Measurements from ENCODE around the gene KIAA0232. TPM values are rescaled to one million over a fixed set of nuclear protein-coding genes. Genes with fewer than 3 reads are reported as not detected.
"Not testable (repeated sequence)": the region's sequence is repeated elsewhere in the genome, so short reads cannot be mapped to it uniquely, and the experiment has no call there.

KIAA0232 gene
- total and polyA plus RNA-seq, 2 of the 8 experiments (the other 6 are each of a cell fraction or from before 2014, with no cell fraction given), result 5.6 to 23.3 TPM

DNA sequence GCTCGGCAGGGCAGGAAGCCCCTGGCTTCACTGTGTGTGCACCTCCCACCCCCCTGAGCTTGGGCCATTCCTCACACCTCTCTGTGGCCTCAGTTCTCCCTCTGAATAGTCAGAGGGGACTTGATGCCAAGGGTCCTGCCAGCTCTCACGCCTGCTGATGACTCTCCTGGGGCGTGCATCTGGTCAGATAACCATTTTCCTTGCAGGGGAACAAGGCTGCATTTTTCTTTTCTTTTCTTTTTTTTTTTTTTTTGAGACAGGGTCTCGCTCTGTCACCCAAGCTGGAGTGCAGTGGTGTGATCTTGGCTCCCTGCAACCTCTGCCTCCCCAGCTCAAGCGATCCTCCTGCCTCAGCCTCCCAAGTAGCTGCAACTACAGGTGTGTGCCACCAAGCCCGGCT is 124.0 kb downstream of the KIAA0232 start:
- not testable (repeated sequence) for H3K9ac ChIP-seq (replicated peaks in 1 of 4; ENCODE audit: extremely low read depth in 1 of 4, low read depth in 3 of 4, low read length in 3 of 4); H3K27ac ChIP-seq (ENCODE audit: low read depth, low read length); H3K4me3 ChIP-seq (ENCODE audit: extremely low read depth in 1 of 4, insufficient read depth in 2 of 4, low read depth in 3 of 4, low read length in 4 of 4); H3K56ac ChIP-seq (replicated peaks; ENCODE audit: insufficient read length, low read depth, low read length); H3K36me3 ChIP-seq (ENCODE audit: control insufficient read depth in 2 of 4, insufficient read depth in 4 of 4, low read length in 3 of 4); H3K4ac ChIP-seq (replicated peaks; ENCODE audit: insufficient read length, low read depth, low read length); H4K8ac ChIP-seq (ENCODE audit: extremely low read depth, insufficient read depth, low read length); H2BK20ac ChIP-seq (ENCODE audit: low read length); H3K4me2 ChIP-seq (ENCODE audit: insufficient read depth in 1 of 2, low read depth in 2 of 2, low read length in 2 of 2); H3K79me1 ChIP-seq (ENCODE audit: low read depth, low read length); H4K91ac ChIP-seq (replicated peaks; ENCODE audit: insufficient read length, low read length); H2BK120ac ChIP-seq (replicated peaks; ENCODE audit: low read depth, low read length); H2BK15ac ChIP-seq (ENCODE audit: low read length); H4K5ac ChIP-seq (ENCODE audit: insufficient read length, low read depth, low read length); H4K20me1 ChIP-seq (replicated peaks in 1 of 2; ENCODE audit: control insufficient read depth in 1 of 2, insufficient read depth in 2 of 2, low read length in 2 of 2); FAIRE-seq; H3K9me3 ChIP-seq (ENCODE audit: insufficient read depth in 2 of 2, low read depth in 1 of 2, low read length in 1 of 2); H2BK5ac ChIP-seq (ENCODE audit: low read depth, low read length); H2BK12ac ChIP-seq (ENCODE audit: low read depth, low read length); H2AFZ ChIP-seq (ENCODE audit: low read length); H3K14ac ChIP-seq (ENCODE audit: insufficient read length); H3K18ac ChIP-seq (ENCODE audit: extremely low read depth, low read length); DNase-seq (ENCODE audit: low read depth in 1 of 2, low spot score in 2 of 2); H3K23ac ChIP-seq (ENCODE audit: insufficient read length); H2AK5ac ChIP-seq (ENCODE audit: low read depth, low read length)
- H3K4me1 ChIP-seq (replicated peaks in 1 of 4; ENCODE audit: control insufficient read depth in 3 of 4, insufficient read depth in 4 of 4, low read length in 3 of 4), result peaks cover 3 to 25% (median 11%) of the 10 kb centered on the region in 4 experiments
- peaks cover 0 to 10% of the 10 kb centered on the region in 2 experiments; a peak in 2 of 4 replicates for H3K79me2 ChIP-seq (ENCODE audit: control insufficient read depth in 1 of 2, insufficient read depth in 2 of 2, low read length in 2 of 2)
- 79% methylated on average over 5 of the region's 6 CpGs; no CpG with 5 or more reads in 1 of the 2 experiments for WGBS, 2 experiments (ENCODE audit: extremely low coverage in 1 of 2, insufficient coverage in 1 of 2, insufficient read length in 1 of 2, insufficient replicate concordance in 2 of 2, low coverage in 1 of 2, low lambda C conversion rate in 2 of 2, missing lambda C conversion rate in 1 of 2)
- H3K23me2 ChIP-seq (ENCODE audit: low read depth, low read length), result peaks cover 11% of the 10 kb centered on the region
- CTCF ChIA-PET (ENCODE audit: partially characterized antibody), result interaction anchor here (0.7 to 4.2 kb wide), 13 partner anchors 10 to 167 kb away, joined by 3 to 28 read pairs (median 4); partner anchors contain the start of gene TADA2B
- H3K27me3 ChIP-seq (replicated peaks in 1 of 4; ENCODE audit: control insufficient read depth in 3 of 4, extremely low read depth in 1 of 4, insufficient read depth in 3 of 4, low read length in 3 of 4), result peaks cover 0 to 14% (median 5%) of the 10 kb centered on the region in 4 experiments; a peak in 4 of 7 replicates
- POLR2A ChIA-PET (ENCODE audit: partially characterized antibody), result interaction anchor here (4.4 kb wide), 1 partner anchor 39 kb away, joined by 22 read pairs; no protein-coding TSS in a partner anchor

Data from H1 (cell line).